ENCODE measurements around the gene PAOX. TPM values are rescaled to one million over a fixed set of nuclear protein-coding genes. Genes with fewer than 3 reads are reported as not detected.

Gene PAOX
- total and polyA plus RNA-seq, 4 donors = 4.4 to 7.0 (median 6.6) TPM

DNA sequence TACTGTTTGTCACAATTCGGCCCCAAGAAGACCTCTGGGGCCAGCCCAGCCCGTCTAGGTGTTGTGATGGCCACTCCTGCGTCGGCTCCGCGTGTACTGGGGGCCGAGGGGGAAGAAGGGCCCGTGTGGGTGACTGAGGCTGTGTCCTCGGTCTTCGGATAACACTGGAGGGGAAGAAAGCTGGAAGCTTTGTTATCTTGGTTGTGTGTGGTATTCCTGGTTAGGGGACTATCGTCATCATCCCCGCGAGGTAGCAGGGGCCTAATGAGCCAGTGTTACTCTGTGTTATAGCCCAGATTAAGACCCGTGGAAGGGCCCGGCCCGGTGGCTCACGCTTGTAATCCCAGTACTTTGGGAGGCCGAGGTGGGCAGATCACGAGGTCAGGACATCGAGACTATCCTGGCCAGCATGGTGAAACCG lies 15.7 kb downstream of the PAOX start:
- DNase-seq = no peak
- no peak for TF ChIP-seq CTCF (IDR thresholded peaks at IDR 0.05; ENCODE audit: control extremely low read depth, extremely low read depth)
- no peak for ATAC-seq (ENCODE audit: insufficient read depth, low FRiP score)
- Histone ChIP-seq H3K27ac (ENCODE audit: low read depth in 1 of 2, low read length in 1 of 2) (peak overlapping the region in 1 of 2 donors; percentile 85), H3K36me3 (ENCODE audit: control insufficient read depth in 4 of 4, insufficient read depth in 4 of 4, low read length in 4 of 4) (peaks cover 3 to 22% (median 18%) of the 10 kb centered on the region in 4 donors), H3K4me1 (ENCODE audit: control insufficient read depth in 5 of 5, insufficient read depth in 5 of 5, low read length in 5 of 5) (peaks cover 0 to 9% (median 0%) of the 10 kb centered on the region in 5 donors), H3K9me3 (ENCODE audit: control insufficient read depth in 4 of 4, insufficient read depth in 3 of 4, low read length in 3 of 4) (no peaks in the 10 kb centered on the region), H3K4me3 (peak overlapping the region; percentile 77), H3K9ac (ENCODE audit: insufficient read depth in 1 of 2, low read length in 2 of 2) (peak overlapping the region; percentile 67 to 69), H3K27me3 (ENCODE audit: control insufficient read depth in 3 of 3, insufficient read depth in 3 of 3, low read length in 2 of 3) (no peaks in the 10 kb centered on the region)
- WGBS, 2 donors = 30 to 35% methylated on average over 21 of the region's 21 CpGs

GRCh38 chr10:133396035-133396624 lies 17.1 kb downstream of the PAOX start:
- Histone ChIP-seq H3K9me3 (ENCODE audit: control insufficient read depth in 4 of 4, insufficient read depth in 3 of 4, low read length in 3 of 4) (no peaks in the 10 kb centered on the region), H3K27ac (ENCODE audit: low read depth in 1 of 2, low read length in 1 of 2) (no peak overlapping the region), H3K4me3 (no peak overlapping the region), H3K9ac (ENCODE audit: insufficient read depth in 1 of 2, low read length in 2 of 2) (no peak overlapping the region), H3K4me1 (ENCODE audit: control insufficient read depth in 5 of 5, insufficient read depth in 5 of 5, low read length in 5 of 5) (peaks cover 0 to 9% (median 0%) of the 10 kb centered on the region in 5 donors), H3K36me3 (ENCODE audit: control insufficient read depth in 4 of 4, insufficient read depth in 4 of 4, low read length in 4 of 4) (peaks cover 3 to 22% (median 20%) of the 10 kb centered on the region in 4 donors), H3K27me3 (ENCODE audit: control insufficient read depth in 3 of 3, insufficient read depth in 3 of 3, low read length in 2 of 3) (no peaks in the 10 kb centered on the region)
- ATAC-seq (ENCODE audit: insufficient read depth, low FRiP score) = no peak
- WGBS, 2 donors = 95 to 96% methylated on average over 19 of the region's 19 CpGs
- DNase-seq = no peak
- no peak for TF ChIP-seq CTCF (IDR thresholded peaks at IDR 0.05; ENCODE audit: control extremely low read depth, extremely low read depth)

DNA sequence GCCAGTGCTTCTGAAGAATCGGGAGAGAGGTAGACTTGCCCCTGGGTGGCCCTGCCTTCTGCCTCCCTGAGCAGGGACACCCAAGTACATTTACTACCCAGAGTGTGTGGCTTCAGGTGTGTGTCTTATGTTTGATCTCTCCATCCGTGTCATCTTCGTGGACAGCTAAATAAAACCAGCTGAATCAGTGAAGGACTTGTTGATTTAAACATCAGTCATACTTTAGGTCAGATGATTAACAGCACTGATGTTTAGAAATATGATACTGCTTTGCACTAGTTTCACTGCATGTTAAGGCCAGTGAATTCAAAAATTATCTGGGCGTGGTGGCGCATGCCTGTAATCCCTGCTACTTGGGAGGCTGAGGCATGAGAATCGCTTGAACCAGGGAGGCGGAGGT lies 18.9 kb downstream of the PAOX start:
- H3K9me3 ChIP-seq (ENCODE audit: control insufficient read depth in 4 of 4, insufficient read depth in 3 of 4, low read length in 3 of 4) = no peaks in the 10 kb centered on the region
- peaks cover 0 to 9% (median 0%) of the 10 kb centered on the region in 5 donors for H3K4me1 ChIP-seq (ENCODE audit: control insufficient read depth in 5 of 5, insufficient read depth in 5 of 5, low read length in 5 of 5)
- H3K36me3 ChIP-seq (ENCODE audit: control insufficient read depth in 4 of 4, insufficient read depth in 4 of 4, low read length in 4 of 4) = peaks cover 7 to 35% (median 30%) of the 10 kb centered on the region in 4 donors
- whole genome bisulfite sequencing, 2 donors = 98 to 100% methylated on average over 7 of the region's 7 CpGs
- no peak overlapping the region for H3K27ac ChIP-seq (ENCODE audit: low read depth in 1 of 2, low read length in 1 of 2)
- DNase-seq = no peak
- no peak overlapping the region for H3K9ac ChIP-seq (ENCODE audit: insufficient read depth in 1 of 2, low read length in 2 of 2)
- no peak for ATAC-seq (ENCODE audit: insufficient read depth, low FRiP score)
- no peaks in the 10 kb centered on the region for H3K27me3 ChIP-seq (ENCODE audit: control insufficient read depth in 3 of 3, insufficient read depth in 3 of 3, low read length in 2 of 3)
- no peak for TF ChIP-seq CTCF (IDR thresholded peaks at IDR 0.05; ENCODE audit: control extremely low read depth, extremely low read depth)
- H3K4me3 ChIP-seq = no peak overlapping the region

Measured in lung (tissue), 12 donors.